Panc1 (cell line): ENCODE results near the gene COL13A1. TPM values are rescaled to one million over a fixed set of nuclear protein-coding genes. Genes with fewer than 3 reads are reported as not detected.

Experiments
- ATAC-seq: fragments of 200-7000 bp; cut with Tn5 transposase; 2 replicates; pipeline ENCODE4 v1.9.1; 2020; ENCODE audit warnings: mild to moderate bottlenecking, moderate library complexity
- BruUV-seq: library from RNA; stranded (reverse); fragments of 400-500 nt; replicated peaks from 2 replicates; lab custom pipeline; 2021; lab: Mats Ljungman, UMichigan
- CTCF ChIA-PET: fragments of 300-600 bp; sonication (Branson Sonifier 250); formaldehyde crosslinking; loops from one replicate; lab custom pipeline; 2022; ENCODE audit warnings: antibody characterized with exemption; lab: Charles Lee
- POLR2A ChIA-PET: fragments of 300-600 bp; sonication (Branson Sonifier 250); formaldehyde crosslinking; loops from one replicate; lab custom pipeline; 2022; ENCODE audit warnings: antibody characterized with exemption; lab: Charles Lee
- DNase-seq: peaks from one replicate; pipeline ENCODE4 v3.0.0-alpha.2; 2010; ENCODE audit warnings: low read depth, low spot score
- H3K27ac ChIP-seq: 2 replicates; pipeline ENCODE4 v1.5.1; 2011; ENCODE audit warnings: mild to moderate bottlenecking, low read length, inconsistent platforms
- H3K27me3 ChIP-seq: fragments of 200-500 bp; sonication (Bioruptor generic); 2 replicates; pipeline ENCODE4 v1.6.0; 2014; ENCODE audit warnings: low read length, inconsistent platforms; ENCODE audit not compliant: control insufficient read depth, insufficient read depth
- H3K36me3 ChIP-seq: fragments of 200-500 bp; sonication (Bioruptor generic); 2 replicates; pipeline ENCODE4 v1.5.1; 2014; ENCODE audit warnings: inconsistent platforms, mild to moderate bottlenecking, low read length, moderate library complexity; ENCODE audit not compliant: control insufficient read depth, insufficient read depth
- H3K4me1 ChIP-seq: 2 replicates; pipeline ENCODE4 v1.5.1; 2011; ENCODE audit warnings: inconsistent platforms, mild to moderate bottlenecking, low read length, moderate library complexity; ENCODE audit not compliant: control insufficient read depth, insufficient read depth
- H3K4me3 ChIP-seq, 2 experiments: 2 replicates each; pipeline ENCODE4 v1.5.1; 2011 to 2012; ENCODE audit warnings: low read depth in 2 of 2, low read length in 2 of 2, mild to moderate bottlenecking in 2 of 2, inconsistent platforms in 1 of 2, moderate library complexity in 1 of 2
- H3K9me3 ChIP-seq: fragments of 200-500 bp; sonication (Bioruptor generic); 2 replicates; pipeline ENCODE4 v1.5.1; 2014; ENCODE audit warnings: low read depth, mild to moderate bottlenecking, inconsistent platforms, low read length, moderate library complexity; ENCODE audit not compliant: control insufficient read depth, insufficient read depth
- CTCF ChIP-seq: fragments of 450-650 bp; IDR thresholded peaks from 2 replicates; pipeline ENCODE4 v1.5.1; 2017; ENCODE audit warnings: mild to moderate bottlenecking
- POLR2AphosphoS5 ChIP-seq: IDR thresholded peaks from 2 replicates; pipeline ENCODE4 v1.6.1; 2012; ENCODE audit warnings: mild to moderate bottlenecking, low read depth, low read length, moderate library complexity
- SIN3A ChIP-seq: IDR thresholded peaks from 2 replicates; pipeline ENCODE4 v1.6.1; 2012; ENCODE audit warnings: low read depth, mild to moderate bottlenecking, low read length, moderate library complexity, borderline replicate concordance; ENCODE audit not compliant: insufficient read depth
- TCF7L2 ChIP-seq: IDR thresholded peaks from 2 replicates; pipeline ENCODE4 v1.6.1; 2011; ENCODE audit warnings: mild to moderate bottlenecking, low read depth, low read length, inconsistent platforms
- in situ Hi-C: cut with HindIII; loops from 2 replicates; pipeline ENCODE4 v1.10.0; 2016; ENCODE audit warnings: low sequenced_read_pairs, low pct_unique_long_range_greater_than_20kb
- intact Hi-C: fragments of 100-400 bp; cut with micrococcal nuclease; formaldehyde crosslinking; loops from one replicate; pipeline ENCODE4 v1.10.0; 2022; ENCODE audit not compliant: unreplicated experiment
- total RNA-seq: library from RNA; stranded (reverse); gene quantifications from one replicate; pipeline ENCODE4 v1.2.1, GENCODE V29; 2021; ENCODE audit not compliant: unreplicated experiment
- TF ChIP-seq, protein P1 (sequence below), 2 experiments: IDR thresholded peaks; 2 replicates each; pipeline ENCODE4 v1.6.1; 2011 to 2012; ENCODE audit warnings: low read depth in 2 of 2, control low read depth in 1 of 2, low read length in 1 of 2, mild to moderate bottlenecking in 1 of 2, moderate library complexity in 1 of 2; ENCODE audit not compliant: insufficient read depth in 1 of 2

COL13A1 gene
- total RNA-seq, 1 experiment from 2014 or later: 1.0 TPM

DNA sequence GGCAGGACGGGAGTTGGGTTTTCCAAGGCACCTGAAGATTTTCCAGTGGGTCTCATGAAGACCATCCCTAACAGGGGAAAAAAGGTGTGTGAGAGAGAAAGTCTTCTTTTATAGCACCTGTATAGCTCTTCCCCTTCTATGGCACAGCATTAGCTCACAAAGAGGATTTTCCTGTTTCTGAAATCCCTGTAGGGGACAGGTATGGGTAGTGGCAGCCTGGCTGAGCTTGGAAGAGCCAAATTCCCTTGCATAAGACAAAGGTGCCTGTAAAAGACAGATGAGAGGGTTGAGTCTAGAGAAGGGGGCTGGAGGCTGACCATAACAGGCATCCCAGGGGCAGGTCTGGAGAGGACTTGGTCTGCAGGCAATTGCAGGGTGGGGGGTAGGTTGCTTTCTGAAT lies 63.7 kb downstream of the COL13A1 start:
- intact Hi-C loops: no loop called here
- POLR2A ChIA-PET: no interaction called here
- no peak overlapping the region for H3K27ac ChIP-seq

GRCh38 chr10:69866246-69866687 lies 64.6 kb downstream of the COL13A1 start:
- no peak for ATAC-seq
- no peak for DNase-seq
- H3K9me3 ChIP-seq: no peaks in the 10 kb centered on the region
- no peaks in the 10 kb centered on the region for H3K27me3 ChIP-seq
- intact Hi-C loops (no loop called here), in situ Hi-C loops (no loop called here)
- ChIA-PET CTCF (no interaction called here), POLR2A (no interaction called here)
- no peaks in the 10 kb centered on the region for H3K36me3 ChIP-seq
- H3K4me1 ChIP-seq: peaks cover 23% of the 10 kb centered on the region; the same call in 1 of the 2 replicates
- H3K27ac ChIP-seq: no peak overlapping the region
- BruUV-seq: no TSS peak
- no peak overlapping the region for H3K4me3 ChIP-seq
- TF ChIP-seq, protein P1, sequence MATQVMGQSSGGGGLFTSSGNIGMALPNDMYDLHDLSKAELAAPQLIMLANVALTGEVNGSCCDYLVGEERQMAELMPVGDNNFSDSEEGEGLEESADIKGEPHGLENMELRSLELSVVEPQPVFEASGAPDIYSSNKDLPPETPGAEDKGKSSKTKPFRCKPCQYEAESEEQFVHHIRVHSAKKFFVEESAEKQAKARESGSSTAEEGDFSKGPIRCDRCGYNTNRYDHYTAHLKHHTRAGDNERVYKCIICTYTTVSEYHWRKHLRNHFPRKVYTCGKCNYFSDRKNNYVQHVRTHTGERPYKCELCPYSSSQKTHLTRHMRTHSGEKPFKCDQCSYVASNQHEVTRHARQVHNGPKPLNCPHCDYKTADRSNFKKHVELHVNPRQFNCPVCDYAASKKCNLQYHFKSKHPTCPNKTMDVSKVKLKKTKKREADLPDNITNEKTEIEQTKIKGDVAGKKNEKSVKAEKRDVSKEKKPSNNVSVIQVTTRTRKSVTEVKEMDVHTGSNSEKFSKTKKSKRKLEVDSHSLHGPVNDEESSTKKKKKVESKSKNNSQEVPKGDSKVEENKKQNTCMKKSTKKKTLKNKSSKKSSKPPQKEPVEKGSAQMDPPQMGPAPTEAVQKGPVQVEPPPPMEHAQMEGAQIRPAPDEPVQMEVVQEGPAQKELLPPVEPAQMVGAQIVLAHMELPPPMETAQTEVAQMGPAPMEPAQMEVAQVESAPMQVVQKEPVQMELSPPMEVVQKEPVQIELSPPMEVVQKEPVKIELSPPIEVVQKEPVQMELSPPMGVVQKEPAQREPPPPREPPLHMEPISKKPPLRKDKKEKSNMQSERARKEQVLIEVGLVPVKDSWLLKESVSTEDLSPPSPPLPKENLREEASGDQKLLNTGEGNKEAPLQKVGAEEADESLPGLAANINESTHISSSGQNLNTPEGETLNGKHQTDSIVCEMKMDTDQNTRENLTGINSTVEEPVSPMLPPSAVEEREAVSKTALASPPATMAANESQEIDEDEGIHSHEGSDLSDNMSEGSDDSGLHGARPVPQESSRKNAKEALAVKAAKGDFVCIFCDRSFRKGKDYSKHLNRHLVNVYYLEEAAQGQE (IDR thresholded peaks at IDR 0.05; ENCODE audit: insufficient read depth in 1 of 2, low read depth in 2 of 2, low read length in 1 of 2): no peak
- TF ChIP-seq TCF7L2: no peak
- TF ChIP-seq CTCF: no peak
- TF ChIP-seq SIN3A: no peak
- no peak for TF ChIP-seq POLR2AphosphoS5

More for the DNA sequence above, 63.7 kb downstream of the COL13A1 start:
- CTCF ChIA-PET: no interaction called here
- no peaks in the 10 kb centered on the region for H3K36me3 ChIP-seq
- in situ Hi-C loops: no loop called here
- no peaks in the 10 kb centered on the region for H3K27me3 ChIP-seq
- no TSS peak for BruUV-seq
- TF ChIP-seq CTCF: no peak
- no peak for TF ChIP-seq TCF7L2
- TF ChIP-seq SIN3A: no peak
- TF ChIP-seq POLR2AphosphoS5: no peak
- no peak for ATAC-seq
- DNase-seq: no peak
- peaks cover 27% of the 10 kb centered on the region; the same call in 1 of the 2 replicates for H3K4me1 ChIP-seq
- no peak overlapping the region for H3K4me3 ChIP-seq
- no peaks in the 10 kb centered on the region for H3K9me3 ChIP-seq
